Panc1 (cell line): ENCODE results near the gene ENTPD7. TPM values are rescaled to one million over a fixed set of nuclear protein-coding genes. Genes with fewer than 3 reads are reported as not detected.

Source experiments
- ATAC-seq: fragments of 200-7000 bp; cut with Tn5 transposase; 2 replicates; pipeline ENCODE4 v1.9.1; 2020; ENCODE audit warnings: mild to moderate bottlenecking, moderate library complexity
- BruUV-seq: library from RNA; stranded (reverse); fragments of 400-500 nt; replicated peaks from 2 replicates; lab custom pipeline; 2021; lab: Mats Ljungman, UMichigan
- CTCF ChIA-PET: fragments of 300-600 bp; sonication (Branson Sonifier 250); formaldehyde crosslinking; loops from one replicate; lab custom pipeline; 2022; ENCODE audit warnings: antibody characterized with exemption; lab: Charles Lee
- POLR2A ChIA-PET: fragments of 300-600 bp; sonication (Branson Sonifier 250); formaldehyde crosslinking; loops from one replicate; lab custom pipeline; 2022; ENCODE audit warnings: antibody characterized with exemption; lab: Charles Lee
- DNase-seq: peaks from one replicate; pipeline ENCODE4 v3.0.0-alpha.2; 2010; ENCODE audit warnings: low read depth, low spot score
- H3K27ac ChIP-seq: 2 replicates; pipeline ENCODE4 v1.5.1; 2011; ENCODE audit warnings: mild to moderate bottlenecking, low read length, inconsistent platforms
- H3K27me3 ChIP-seq: fragments of 200-500 bp; sonication (Bioruptor generic); 2 replicates; pipeline ENCODE4 v1.6.0; 2014; ENCODE audit warnings: low read length, inconsistent platforms; ENCODE audit not compliant: control insufficient read depth, insufficient read depth
- H3K36me3 ChIP-seq: fragments of 200-500 bp; sonication (Bioruptor generic); 2 replicates; pipeline ENCODE4 v1.5.1; 2014; ENCODE audit warnings: inconsistent platforms, mild to moderate bottlenecking, low read length, moderate library complexity; ENCODE audit not compliant: control insufficient read depth, insufficient read depth
- H3K4me1 ChIP-seq: 2 replicates; pipeline ENCODE4 v1.5.1; 2011; ENCODE audit warnings: inconsistent platforms, mild to moderate bottlenecking, low read length, moderate library complexity; ENCODE audit not compliant: control insufficient read depth, insufficient read depth
- H3K4me3 ChIP-seq, 2 experiments: 2 replicates each; pipeline ENCODE4 v1.5.1; 2011 to 2012; ENCODE audit warnings: low read depth in 2 of 2, low read length in 2 of 2, mild to moderate bottlenecking in 2 of 2, inconsistent platforms in 1 of 2, moderate library complexity in 1 of 2
- H3K9me3 ChIP-seq: fragments of 200-500 bp; sonication (Bioruptor generic); 2 replicates; pipeline ENCODE4 v1.5.1; 2014; ENCODE audit warnings: low read depth, mild to moderate bottlenecking, inconsistent platforms, low read length, moderate library complexity; ENCODE audit not compliant: control insufficient read depth, insufficient read depth
- CTCF ChIP-seq: fragments of 450-650 bp; IDR thresholded peaks from 2 replicates; pipeline ENCODE4 v1.5.1; 2017; ENCODE audit warnings: mild to moderate bottlenecking
- POLR2AphosphoS5 ChIP-seq: IDR thresholded peaks from 2 replicates; pipeline ENCODE4 v1.6.1; 2012; ENCODE audit warnings: mild to moderate bottlenecking, low read depth, low read length, moderate library complexity
- REST ChIP-seq, 2 experiments: IDR thresholded peaks; 2 replicates each; pipeline ENCODE4 v1.6.1; 2011 to 2012; ENCODE audit warnings: low read depth in 2 of 2, control low read depth in 1 of 2, low read length in 1 of 2, mild to moderate bottlenecking in 1 of 2, moderate library complexity in 1 of 2; ENCODE audit not compliant: insufficient read depth in 1 of 2
- SIN3A ChIP-seq: IDR thresholded peaks from 2 replicates; pipeline ENCODE4 v1.6.1; 2012; ENCODE audit warnings: low read depth, mild to moderate bottlenecking, low read length, moderate library complexity, borderline replicate concordance; ENCODE audit not compliant: insufficient read depth
- TCF7L2 ChIP-seq: IDR thresholded peaks from 2 replicates; pipeline ENCODE4 v1.6.1; 2011; ENCODE audit warnings: mild to moderate bottlenecking, low read depth, low read length, inconsistent platforms
- in situ Hi-C: cut with HindIII; loops from 2 replicates; pipeline ENCODE4 v1.10.0; 2016; ENCODE audit warnings: low sequenced_read_pairs, low pct_unique_long_range_greater_than_20kb
- intact Hi-C: fragments of 100-400 bp; cut with micrococcal nuclease; formaldehyde crosslinking; loops from one replicate; pipeline ENCODE4 v1.10.0; 2022; ENCODE audit not compliant: unreplicated experiment
- total RNA-seq: library from RNA; stranded (reverse); gene quantifications from one replicate; pipeline ENCODE4 v1.2.1, GENCODE V29; 2021; ENCODE audit not compliant: unreplicated experiment

ENTPD7 gene
- total RNA-seq, 1 experiment from 2014 or later, result 15.9 TPM

- POLR2A ChIA-PET, result no interaction called here
- in situ Hi-C loops, result no loop called here
- TF ChIP-seq REST (IDR thresholded peaks at IDR 0.05; ENCODE audit: insufficient read depth in 1 of 2, low read depth in 2 of 2, low read length in 1 of 2) (no peak), TCF7L2 (no peak), POLR2AphosphoS5 (no peak), CTCF (no peak), SIN3A (no peak)
These were observed 12.1 kb downstream of the ENTPD7 start for GRCh38 chr10:99671386-99671785.

GRCh38 chr10:99672884-99673283 is 13.6 kb downstream of the ENTPD7 start:
- no peaks in the 10 kb centered on the region for H3K27me3 ChIP-seq
- DNase-seq, result no peak
- no peaks in the 10 kb centered on the region for H3K9me3 ChIP-seq
- CTCF ChIA-PET, result no interaction called here
- no peaks in the 10 kb centered on the region for H3K4me1 ChIP-seq
- intact Hi-C loops (no loop called here), in situ Hi-C loops (no loop called here)
- no TSS peak for BruUV-seq
- no peaks in the 10 kb centered on the region for H3K36me3 ChIP-seq
- no peak overlapping the region for H3K27ac ChIP-seq
- H3K4me3 ChIP-seq, result no peak overlapping the region
- ATAC-seq, result no peak
- POLR2A ChIA-PET, result no interaction called here
- TF ChIP-seq CTCF (no peak), REST (IDR thresholded peaks at IDR 0.05; ENCODE audit: insufficient read depth in 1 of 2, low read depth in 2 of 2, low read length in 1 of 2) (no peak), POLR2AphosphoS5 (no peak)

More at GRCh38 chr10:99671386-99671785, 12.1 kb downstream of the ENTPD7 start:
- Histone ChIP-seq H3K4me3 (no peak overlapping the region), H3K4me1 (no peaks in the 10 kb centered on the region), H3K9me3 (no peaks in the 10 kb centered on the region), H3K36me3 (no peaks in the 10 kb centered on the region), H3K27ac (no peak overlapping the region), H3K27me3 (no peaks in the 10 kb centered on the region)
- intact Hi-C loops, result no loop called here
- ATAC-seq (no peak), DNase-seq (no peak)
- no TSS peak for BruUV-seq
- CTCF ChIA-PET, result no interaction called here
